HT1080 (cell line): ENCODE results near the gene NR2F6. TPM values are rescaled to one million over a fixed set of nuclear protein-coding genes. Genes with fewer than 3 reads are reported as not detected.
"Not testable (repeated sequence)": the region's sequence is repeated elsewhere in the genome, so short reads cannot be mapped to it uniquely, and the experiment has no call there.

Experiments used
- DNase-seq: peaks from one replicate; pipeline ENCODE4 v3.0.0-alpha.2; 2015; ENCODE audit warnings: low read depth
- polyA plus RNA-seq, 2 experiments: library from polyadenylated mRNA; depleted of rRNA; stranded (reverse); fragments of >200 nt; gene quantifications; 2 replicates each; pipeline ENCODE4 v1.2.3, GENCODE V29; 2015
- total RNA-seq: library from RNA; depleted of rRNA; stranded (reverse); fragments of >200 nt; shearing (Covaris generic); gene quantifications from 2 replicates; pipeline ENCODE4 v1.2.3, GENCODE V29; 2014; rRNA removed

The NR2F6 gene
- 84.2 and 89.7 TPM in 2 replicates for total RNA-seq
- 51.5 and 53.1 TPM in 2 replicates for polyA plus RNA-seq (2015; cell fraction: cytosol; rRNA removed)
- polyA plus RNA-seq (2015; cell fraction: nucleus; rRNA removed): 44.5 and 49.1 TPM in 2 replicates

GRCh38 chr19:17245535-17245984 is at the start of gene NR2F6:
Gene NR2F6, minus strand, starts transcription at chr19:17245919. Its CDS starts 699 bp downstream, at chr19:17245220.
- no peak for DNase-seq

- DNase-seq: no peak
Observed at GRCh38 chr19:17294051-17294891, 48.6 kb upstream of the NR2F6 start.

- no peak for DNase-seq
Observed at GRCh38 chr19:17293605-17294004, 47.9 kb upstream of the NR2F6 start.

GRCh38 chr19:17292301-17293074 is 46.8 kb upstream of the NR2F6 start:
- DNase-seq: peak; percentile 95

GRCh38 chr19:17289489-17289888 is 43.8 kb upstream of the NR2F6 start:
- DNase-seq: no peak

GRCh38 chr19:17286752-17287151 is 41.0 kb upstream of the NR2F6 start:
- DNase-seq: no peak

- no peak for DNase-seq
Observed at GRCh38 chr19:17286263-17286662, 40.5 kb upstream of the NR2F6 start.

GRCh38 chr19:17285415-17286135 is 39.9 kb upstream of the NR2F6 start:
- no peak for DNase-seq

- DNase-seq: no peak
Observed at GRCh38 chr19:17283504-17283996, 37.8 kb upstream of the NR2F6 start.

- DNase-seq: peak; percentile 85
Observed at GRCh38 chr19:17282488-17283125, 36.9 kb upstream of the NR2F6 start.

GRCh38 chr19:17281391-17282304 is 35.9 kb upstream of the NR2F6 start, which contains the start of gene ANKLE1:
Gene ANKLE1, plus strand, starts transcription at chr19:17281901. Its CDS starts 20 bp downstream, at chr19:17281921.
- DNase-seq: no peak

- DNase-seq: no peak
Observed at GRCh38 chr19:17279436-17279835, 33.7 kb upstream of the NR2F6 start.

GRCh38 chr19:17275441-17276175 is 29.9 kb upstream of the NR2F6 start:
- no peak for DNase-seq

GRCh38 chr19:17274892-17275291 is 29.2 kb upstream of the NR2F6 start:
- not testable (repeated sequence) for DNase-seq

GRCh38 chr19:17268754-17269153 is 23.0 kb upstream of the NR2F6 start:
- no peak for DNase-seq

GRCh38 chr19:17266975-17267788 is 21.5 kb upstream of the NR2F6 start, which contains the start of gene BABAM1:
Gene BABAM1, plus strand, starts transcription at chr19:17267443. Its CDS starts 1,364 bp downstream, at chr19:17268807.
- peak; percentile 100 for DNase-seq

- DNase-seq: no peak
Observed at GRCh38 chr19:17266589-17266974, 20.9 kb upstream of the NR2F6 start.

- DNase-seq: no peak
Observed at GRCh38 chr19:17266026-17266425, 20.3 kb upstream of the NR2F6 start.
